Colonic mucosa (tissue), 4 donors: Measurements from ENCODE around the gene TWSG1. TPM values are rescaled to one million over a fixed set of nuclear protein-coding genes. Genes with fewer than 3 reads are reported as not detected.

ENCODE experiments used
- DNase-seq: peaks from one replicate; pipeline ENCODE4 v3.0.0-alpha.2; 2020
- H3K27ac ChIP-seq: fragments of 200-600 bp; one replicate; pipeline ENCODE4 v1.8.0; 2021
- H3K27me3 ChIP-seq: fragments of 200-600 bp; one replicate; pipeline ENCODE4 v1.8.0; 2021
- H3K36me3 ChIP-seq: fragments of 200-600 bp; one replicate; pipeline ENCODE4 v1.8.0; 2021
- H3K4me1 ChIP-seq: fragments of 200-600 bp; one replicate; pipeline ENCODE4 v1.8.0; 2021; ENCODE audit warnings: mild to moderate bottlenecking
- H3K4me3 ChIP-seq: fragments of 200-600 bp; one replicate; pipeline ENCODE4 v1.8.0; 2021
- H3K9ac ChIP-seq, 2 donors: one replicate each; pipeline ENCODE4 v1.7.0; 2013; ENCODE audit warnings: control low read depth in 2 of 2, low read depth in 2 of 2, low read length in 2 of 2
- H3K9me3 ChIP-seq: fragments of 200-600 bp; one replicate; pipeline ENCODE4 v1.8.0; 2021
- CTCF ChIP-seq: fragments of 200-600 bp; IDR thresholded peaks from one replicate; pipeline ENCODE4 v1.8.0; 2022; ENCODE audit warnings: antibody characterized with exemption, mild to moderate bottlenecking
- intact Hi-C: fragments of 100-400 bp; cut with DNase I; formaldehyde crosslinking; loops from one replicate; pipeline ENCODE4 v1.14.1; 2022
- total RNA-seq, 2 donors: library from RNA; stranded (reverse); fragmentation: NEBNext Ultra II Directional in 1 of 2; extraction: Animal tissue kit (Norgen Biotek cat#: 25700) in 1 of 2; gene quantifications; one replicate each; pipeline ENCODE4 v1.2.1, GENCODE V29; 2021
- donor health status: healthy.
- donor health status: DM: no; HTN: no; CAD: no.
- donor health status: DM: no; HTN: no; CAD: no.

The TWSG1 gene
- total RNA-seq, 2 donors from 2014 or later = 14.1 to 25.1 TPM

GRCh38 chr18:9325716-9326115 is 8.9 kb upstream of the TWSG1 start:
- H3K27ac ChIP-seq = no peak overlapping the region
- no peaks in the 10 kb centered on the region for H3K27me3 ChIP-seq
- DNase-seq = no peak
- no peak for TF ChIP-seq CTCF
- no peaks in the 10 kb centered on the region for H3K9me3 ChIP-seq
- intact Hi-C loops = no loop called here
- H3K9ac ChIP-seq = no peak overlapping the region
- H3K4me1 ChIP-seq = no peaks in the 10 kb centered on the region
- H3K36me3 ChIP-seq = no peaks in the 10 kb centered on the region
- H3K4me3 ChIP-seq = no peak overlapping the region

GRCh38 chr18:9328776-9329175 is 5.8 kb upstream of the TWSG1 start:
- Histone ChIP-seq H3K27ac (no peak overlapping the region), H3K36me3 (no peaks in the 10 kb centered on the region), H3K4me1 (no peaks in the 10 kb centered on the region), H3K9ac (no peak overlapping the region), H3K27me3 (no peaks in the 10 kb centered on the region), H3K4me3 (no peak overlapping the region), H3K9me3 (no peaks in the 10 kb centered on the region)
- no peak for DNase-seq
- intact Hi-C loops = no loop called here
- no peak for TF ChIP-seq CTCF

GRCh38 chr18:9329471-9329870 is 5.1 kb upstream of the TWSG1 start:
- H3K4me3 ChIP-seq = no peak overlapping the region
- no peaks in the 10 kb centered on the region for H3K4me1 ChIP-seq
- no peak for TF ChIP-seq CTCF
- H3K9me3 ChIP-seq = no peaks in the 10 kb centered on the region
- intact Hi-C loops = no loop called here
- H3K27me3 ChIP-seq = no peaks in the 10 kb centered on the region
- no peaks in the 10 kb centered on the region for H3K36me3 ChIP-seq
- no peak overlapping the region for H3K9ac ChIP-seq
- DNase-seq = no peak
- no peak overlapping the region for H3K27ac ChIP-seq

GRCh38 chr18:9330419-9330818 is 4.2 kb upstream of the TWSG1 start:
- no peaks in the 10 kb centered on the region for H3K36me3 ChIP-seq
- peaks cover 2% of the 10 kb centered on the region for H3K4me1 ChIP-seq
- intact Hi-C loops = loop anchor here (10.0 kb wide), 2 partner anchors 184 to 256 kb away; no protein-coding TSS in a partner anchor
- H3K4me3 ChIP-seq = no peak overlapping the region
- no peak overlapping the region for H3K27ac ChIP-seq
- H3K9ac ChIP-seq = no peak overlapping the region
- TF ChIP-seq CTCF = no peak
- DNase-seq = no peak
- H3K9me3 ChIP-seq = no peaks in the 10 kb centered on the region
- H3K27me3 ChIP-seq = no peaks in the 10 kb centered on the region

- peak overlapping the region; percentile 45 for H3K4me3 ChIP-seq
- TF ChIP-seq CTCF = no peak
- no peaks in the 10 kb centered on the region for H3K36me3 ChIP-seq
- H3K27ac ChIP-seq = peak overlapping the region; percentile 80
- peaks cover 3% of the 10 kb centered on the region for H3K4me1 ChIP-seq
- H3K27me3 ChIP-seq = no peaks in the 10 kb centered on the region
- H3K9ac ChIP-seq = peak overlapping the region; percentile 58 to 79
- H3K9me3 ChIP-seq = no peaks in the 10 kb centered on the region
- DNase-seq = peak; percentile 40
- intact Hi-C loops = loop anchor here (10.0 kb wide), 2 partner anchors 181 to 259 kb away; no protein-coding TSS in a partner anchor
These were observed 888 bp upstream of the TWSG1 start for GRCh38 chr18:9333441-9334328.
